HepG2 (cell line): ENCODE results near the gene SMYD1. TPM values are rescaled to one million over a fixed set of nuclear protein-coding genes. Genes with fewer than 3 reads are reported as not detected.

Source experiments
- E2F5 ChIP-seq: sonication (generic); formaldehyde crosslinking; conservative IDR thresholded peaks from 2 replicates; pipeline ENCODE4 v1.4.0; 2020; ENCODE audit warnings: missing genetic modification reagents
- FOXJ3 ChIP-seq: sonication (generic); formaldehyde crosslinking; IDR thresholded peaks from 2 replicates; pipeline ENCODE4 v1.4.0; 2020; ENCODE audit warnings: missing genetic modification reagents, mild to moderate bottlenecking, borderline replicate concordance
- PHB2 ChIP-seq: fragments of 450-650 bp; IDR thresholded peaks from 2 replicates; pipeline ENCODE4 v1.6.1; 2018; ENCODE audit not compliant: partially characterized antibody
- PHF5A ChIP-seq: IDR thresholded peaks from one replicate; pipeline ENCODE4 v1.6.1; 2018; ENCODE audit warnings: low read depth, missing genetic modification reagents; ENCODE audit not compliant: unreplicated experiment
- RBM39 ChIP-seq: fragments of 200-400 bp; formaldehyde crosslinking; IDR thresholded peaks from one replicate; pipeline ENCODE4 v1.6.1; 2018; ENCODE audit warnings: antibody characterized with exemption, mild to moderate bottlenecking, low read depth, low read length; ENCODE audit not compliant: poor library complexity, severe bottlenecking
- RERE ChIP-seq: IDR thresholded peaks from 2 replicates; pipeline ENCODE4 v1.6.1; 2016; ENCODE audit warnings: low read depth, missing genetic modification reagents, missing compliant biosample characterization
- SALL2 ChIP-seq: sonication (generic); formaldehyde crosslinking; IDR thresholded peaks from 2 replicates; pipeline ENCODE4 v1.8.1; 2023; ENCODE audit warnings: mild to moderate bottlenecking, missing genetic modification reagents, inconsistent platforms
- SIN3A ChIP-seq: IDR thresholded peaks from 2 replicates; pipeline ENCODE4 v1.6.1; 2011; ENCODE audit warnings: low read depth, mild to moderate bottlenecking, control low read depth, low read length, borderline replicate concordance
- SP4 ChIP-seq: sonication (generic); formaldehyde crosslinking; IDR thresholded peaks from 2 replicates; pipeline ENCODE4 v1.8.1; 2023; ENCODE audit warnings: mild to moderate bottlenecking, missing genetic modification reagents
- SRSF4 ChIP-seq: fragments of 200-400 bp; formaldehyde crosslinking; IDR thresholded peaks from one replicate; pipeline ENCODE4 v1.6.1; 2018; ENCODE audit warnings: mild to moderate bottlenecking, low read depth, low read length, moderate library complexity; ENCODE audit not compliant: poor library complexity, severe bottlenecking
- TARDBP ChIP-seq: sonication (generic); formaldehyde crosslinking; IDR thresholded peaks from 2 replicates; pipeline ENCODE4 v1.8.0; 2022; ENCODE audit warnings: mild to moderate bottlenecking, missing genetic modification reagents
- THYN1 ChIP-seq: sonication (generic); formaldehyde crosslinking; IDR thresholded peaks from 2 replicates; pipeline ENCODE4 v1.8.1; 2023; ENCODE audit warnings: low read depth, mild to moderate bottlenecking, moderate library complexity, missing genetic modification reagents, borderline replicate concordance
- ZBTB34 ChIP-seq: sonication (generic); formaldehyde crosslinking; IDR thresholded peaks from 2 replicates; pipeline ENCODE4 v1.8.0; 2022; ENCODE audit warnings: mild to moderate bottlenecking, missing genetic modification reagents
- ZBTB46 ChIP-seq: sonication (generic); formaldehyde crosslinking; IDR thresholded peaks from 2 replicates; pipeline ENCODE4 v1.4.0; 2020; ENCODE audit warnings: mild to moderate bottlenecking, missing genetic modification reagents, borderline replicate concordance
- ZFP41 ChIP-seq: sonication (generic); formaldehyde crosslinking; IDR thresholded peaks from 2 replicates; pipeline ENCODE4 v1.4.0; 2020; ENCODE audit warnings: mild to moderate bottlenecking, missing genetic modification reagents, borderline replicate concordance
- ZFP90 ChIP-seq: sonication (generic); formaldehyde crosslinking; IDR thresholded peaks from 2 replicates; pipeline ENCODE4 v1.8.0; 2022; ENCODE audit warnings: missing genetic modification reagents, mild to moderate bottlenecking, inconsistent platforms, borderline replicate concordance
- ZNF446 ChIP-seq: sonication (generic); formaldehyde crosslinking; IDR thresholded peaks from 2 replicates; pipeline ENCODE4 v1.5.0; 2020; ENCODE audit warnings: mild to moderate bottlenecking, missing genetic modification reagents
- ZNF724P ChIP-seq: sonication (generic); formaldehyde crosslinking; IDR thresholded peaks from 2 replicates; pipeline ENCODE4 v1.8.0; 2022; ENCODE audit warnings: missing genetic modification reagents, borderline replicate concordance
- polyA plus RNA-seq, 8 experiments: library from polyadenylated mRNA; depleted of rRNA in 3 of 8; stranded (reverse) in 7 of 8; unstranded in 1 of 8; fragments of >200 nt; fragmentation: Illumina TruSeq in 4 of 8; extraction: Trizol in 4 of 8; gene quantifications; 2 replicates each; pipeline versions ENCODE4 v1.2.1 to v1.2.3, GENCODE V29; 2011 to 2016; ENCODE audit warnings: low read depth in 4 of 8, missing spikeins in 1 of 8, mixed read lengths in 1 of 8; ENCODE audit not compliant: insufficient read depth in 1 of 8
- total RNA-seq, 5 experiments: library from RNA; depleted of rRNA; stranded (reverse); fragments of >200 nt; fragmentation: Illumina TruSeq; extraction: Trizol; gene quantifications; 2 replicates each; pipeline ENCODE4 v1.2.3, GENCODE V29; 2016; ENCODE audit warnings: low read depth in 1 of 5

SMYD1 gene
- total and polyA plus RNA-seq, 2 of the 13 experiments (the other 11 are each of a cell fraction or from before 2014, with no cell fraction given) = not detected

GRCh38 chr2:88122141-88122884 is 54.7 kb downstream of the SMYD1 start (continued):
- TF ChIP-seq RERE (CRISPR knock-in tag) (no peak), ZNF446 (peak; percentile 73), SRSF4 (no peak), SALL2 (CRISPR knock-in tag) (0 out of 2 replicates have a peak, but pooled peaks have one; percentile 42), PHF5A (CRISPR knock-in tag) (peak; percentile 80), ZFP90 (CRISPR knock-in tag) (peak; percentile 70; the same call in 1 of the 2 replicates), FOXJ3 (0 out of 2 replicates have a peak, but pooled peaks have one; percentile 40), PHB2 (no peak), RBM39 (peak; percentile 40), SIN3A (peak; percentile 78), THYN1 (CRISPR knock-in tag) (0 out of 2 replicates have a peak, but pooled peaks have one; percentile 74), ZNF724P (CRISPR knock-in tag) (0 out of 2 replicates have a peak, but pooled peaks have one; percentile 63), SP4 (CRISPR knock-in tag) (peak; percentile 67), ZBTB34 (CRISPR knock-in tag) (peak; percentile 67; the same call in 1 of the 2 replicates), ZFP41 (CRISPR knock-in tag) (0 out of 2 replicates have a peak, but pooled peaks have one; percentile 33), E2F5 (CRISPR knock-in tag) (no peak), TARDBP (peak; percentile 71; the same call in 1 of the 2 replicates), ZBTB46 (no peak)
